HEK293T (cell line): ENCODE data around the gene WDR74.

ENCODE experiments used
- CTCF ChIA-PET: fragments of 350-600 bp; formaldehyde crosslinking; extraction: SDS; loops from one replicate; lab custom pipeline; 2021; ENCODE audit warnings: antibody characterized with exemption, inconsistent platforms; lab: Yijun Ruan, JAX
- POLR2A ChIA-PET: fragments of 350-600 bp; formaldehyde crosslinking; extraction: SDS; loops from one replicate; lab custom pipeline; 2020; ENCODE audit warnings: antibody characterized with exemption, inconsistent platforms; lab: Yijun Ruan, JAX
- DNase-seq: peaks from one replicate; pipeline ENCODE4 v3.0.0; 2012; ENCODE audit warnings: mixed read lengths; ENCODE audit errors: extremely low spot score
- ARNT ChIP-seq: fragments of 450-650 bp; IDR thresholded peaks from 2 replicates; pipeline ENCODE4 v1.6.1; 2017; ENCODE audit warnings: mild to moderate bottlenecking
- BHLHE40 ChIP-seq: fragments of 450-650 bp; IDR thresholded peaks from 2 replicates; pipeline ENCODE4 v1.6.1; 2016; ENCODE audit warnings: mild to moderate bottlenecking, moderate library complexity, borderline replicate concordance
- CTBP1 ChIP-seq: fragments of 450-650 bp; IDR thresholded peaks from 2 replicates; pipeline ENCODE4 v1.6.1; 2016; ENCODE audit warnings: borderline replicate concordance
- ELF4 ChIP-seq: fragments of 450-650 bp; IDR thresholded peaks from 2 replicates; pipeline ENCODE4 v1.6.1; 2017; ENCODE audit warnings: antibody characterized with exemption
- FOXA1 ChIP-seq: fragments of 450-650 bp; IDR thresholded peaks from 2 replicates; pipeline ENCODE4 v1.6.1; 2016; ENCODE audit warnings: mild to moderate bottlenecking
- FOXK2 ChIP-seq: fragments of 450-650 bp; IDR thresholded peaks from 2 replicates; pipeline ENCODE4 v1.6.1; 2016; ENCODE audit warnings: mild to moderate bottlenecking
- FOXM1 ChIP-seq: fragments of 450-650 bp; IDR thresholded peaks from 2 replicates; pipeline ENCODE4 v1.6.1; 2017; ENCODE audit warnings: mild to moderate bottlenecking, borderline replicate concordance
- HDGF ChIP-seq: fragments of 450-650 bp; IDR thresholded peaks from 2 replicates; pipeline ENCODE4 v1.6.1; 2017; ENCODE audit warnings: antibody characterized with exemption, borderline replicate concordance
- L3MBTL2 ChIP-seq: fragments of 450-650 bp; conservative IDR thresholded peaks from 2 replicates; pipeline ENCODE4 v1.6.1; 2016; ENCODE audit warnings: mild to moderate bottlenecking
- LEF1 ChIP-seq: fragments of 450-650 bp; IDR thresholded peaks from 2 replicates; pipeline ENCODE4 v1.6.1; 2017; ENCODE audit warnings: mild to moderate bottlenecking, borderline replicate concordance
- NFRKB ChIP-seq: fragments of 450-650 bp; IDR thresholded peaks from 2 replicates; pipeline ENCODE4 v1.6.1; 2016; ENCODE audit warnings: mild to moderate bottlenecking, moderate library complexity
- PKNOX1 ChIP-seq: fragments of 450-650 bp; IDR thresholded peaks from 2 replicates; pipeline ENCODE4 v1.6.1; 2016
- SP1 ChIP-seq: fragments of 450-650 bp; IDR thresholded peaks from 2 replicates; pipeline ENCODE4 v1.6.1; 2017
- SUZ12 ChIP-seq: fragments of 450-650 bp; IDR thresholded peaks from 2 replicates; pipeline ENCODE4 v1.6.1; 2016; ENCODE audit warnings: mild to moderate bottlenecking
- TARDBP ChIP-seq: fragments of 450-650 bp; IDR thresholded peaks from 2 replicates; pipeline ENCODE4 v1.6.1; 2016
- ZNF384 ChIP-seq: fragments of 450-650 bp; IDR thresholded peaks from 2 replicates; pipeline ENCODE4 v1.6.1; 2016

Gene WDR74

DNA sequence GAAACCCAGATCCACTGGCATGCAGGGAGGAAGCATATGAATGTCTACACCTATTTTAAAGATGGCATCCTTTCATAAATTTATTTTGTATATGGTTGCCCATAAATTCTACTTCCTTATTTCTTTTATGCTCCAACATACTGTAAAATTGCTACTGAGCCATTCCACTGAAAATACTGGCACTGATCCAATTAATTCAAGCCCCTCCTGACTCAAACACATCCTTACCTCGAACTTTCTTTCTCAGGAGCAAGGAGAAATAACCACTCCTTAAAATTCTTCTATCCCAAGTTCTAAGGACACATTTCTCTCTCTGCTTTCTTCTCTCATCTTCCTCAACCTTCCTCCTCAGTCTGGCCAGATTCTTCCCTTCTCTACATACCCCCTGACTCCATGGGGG is 28.6 kb downstream of the WDR74 start:
- CTCF ChIA-PET: no interaction called here
- DNase-seq: no peak
- POLR2A ChIA-PET: interaction anchor here (1.2 to 1.5 kb wide), 3 partner anchors 31 to 237 kb away, joined by 3 to 5 read pairs (median 3); partner anchors contain the start of genes EEF1G and ZBTB3
- no peak for TF ChIP-seq L3MBTL2
- TF ChIP-seq FOXK2: no peak
- no peak for TF ChIP-seq NFRKB
- TF ChIP-seq PKNOX1: no peak
- no peak for TF ChIP-seq FOXA1
- TF ChIP-seq CTBP1: no peak
- TF ChIP-seq SP1: no peak
- no peak for TF ChIP-seq SUZ12
- TF ChIP-seq LEF1: no peak
- TF ChIP-seq FOXM1: no peak
- TF ChIP-seq TARDBP: no peak
- TF ChIP-seq ARNT: no peak
- no peak for TF ChIP-seq HDGF
- TF ChIP-seq ELF4: no peak

- ChIA-PET CTCF (no interaction called here), POLR2A (interaction anchor here (0.8 to 3.5 kb wide), 14 partner anchors 10 to 79 kb away, joined by 3 to 43 read pairs (median 5); partner anchors contain the start of genes HNRNPUL2, STX5, TAF6L and TEX54)
- no peak for DNase-seq
Observed at GRCh38 chr11:62806611-62807121, 32.7 kb downstream of the WDR74 start.

DNA sequence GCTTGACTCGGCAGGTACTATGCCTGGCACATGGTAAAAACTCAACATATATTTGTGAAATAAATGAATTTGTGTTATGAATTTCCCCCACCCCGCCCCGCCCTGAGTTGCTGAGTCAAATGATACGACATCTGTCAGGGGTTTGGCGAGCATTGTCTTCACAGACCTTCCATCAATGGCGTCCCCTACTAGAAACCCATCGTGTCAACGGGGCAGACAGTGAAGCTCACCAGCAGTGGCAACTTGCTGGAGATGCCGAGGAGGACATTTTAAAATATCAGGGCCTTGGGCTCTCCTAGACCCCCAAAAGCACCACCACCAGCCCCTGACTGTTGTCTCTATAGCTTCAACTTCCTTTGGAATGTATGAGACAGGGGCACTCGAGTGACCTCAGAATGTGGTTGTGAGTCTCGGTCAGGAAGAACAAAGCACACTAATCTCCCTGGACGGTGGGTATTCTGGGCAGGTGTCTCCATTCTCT is 33.4 kb downstream of the WDR74 start:
- TF ChIP-seq PKNOX1 (no peak), ZNF384 (no peak), FOXM1 (no peak), SUZ12 (no peak), LEF1 (no peak), CTBP1 (no peak)
- CTCF ChIA-PET: no interaction called here
- no peak for DNase-seq
- POLR2A ChIA-PET: interaction anchor here (0.8 to 3.5 kb wide), 16 partner anchors 9 to 79 kb away, joined by 3 to 43 read pairs (median 5); partner anchors contain the start of genes HNRNPUL2, SLC3A2, STX5 and TAF6L

More at GRCh38 chr11:62806611-62807121, 32.7 kb downstream of the WDR74 start:
- no peak for TF ChIP-seq FOXM1
- TF ChIP-seq BHLHE40: no peak
- TF ChIP-seq L3MBTL2: no peak
- no peak for TF ChIP-seq ELF4
- TF ChIP-seq SP1: no peak
- no peak for TF ChIP-seq ARNT
- TF ChIP-seq PKNOX1: no peak
- no peak for TF ChIP-seq FOXA1

DNA sequence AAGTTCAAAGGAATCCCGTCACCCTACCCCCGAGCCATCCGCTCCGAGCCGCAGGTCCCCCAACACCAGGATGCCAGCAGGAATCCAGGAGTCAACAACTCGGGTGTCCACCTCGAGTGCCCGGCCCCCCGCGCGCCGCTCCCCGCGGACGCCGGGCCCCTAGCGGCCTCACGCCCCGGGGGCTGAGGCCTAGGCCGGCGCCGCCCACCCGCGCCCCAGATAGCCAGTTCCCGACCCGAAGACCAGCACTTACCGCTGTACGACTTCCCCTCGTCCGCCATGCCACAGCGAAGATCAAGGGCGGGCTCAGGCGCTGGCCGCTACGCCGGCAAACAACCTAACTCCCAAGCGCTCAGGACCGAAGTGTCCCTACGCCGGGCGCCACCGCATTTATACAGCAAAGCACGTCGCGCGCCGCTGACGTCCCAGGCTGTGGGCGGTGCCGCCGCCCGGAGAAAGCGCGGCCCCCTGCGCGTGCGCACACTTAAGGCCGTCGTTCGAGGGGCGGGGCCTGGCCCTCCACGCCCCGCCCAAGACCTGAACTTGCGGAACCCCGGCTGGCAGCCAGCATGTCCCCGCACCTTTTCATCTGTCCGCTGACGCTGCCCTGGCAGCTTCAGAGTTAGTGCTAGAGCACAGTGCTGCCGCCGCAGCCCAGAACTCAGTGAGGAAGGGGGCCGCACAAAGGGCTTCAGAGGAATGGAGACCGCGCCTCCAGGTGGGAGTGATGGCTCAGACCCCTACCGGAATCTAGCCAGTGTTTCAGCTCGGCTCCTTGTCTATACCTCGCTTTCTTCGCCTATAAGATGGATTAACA is 34.1 kb downstream of the WDR74 start, which contains the start of gene NXF1:
Gene NXF1 (minus strand): TSS at position 365 of the 817 bp plus-strand sequence. CDS start 84 bp downstream, at position 281.
- peak; percentile 99 for DNase-seq
- POLR2A ChIA-PET: interaction anchor here (0.8 to 3.5 kb wide), 19 partner anchors 8 to 78 kb away, joined by 3 to 43 read pairs (median 5); partner anchors contain the start of genes HNRNPUL2, SLC3A2, STX5 and TAF6L
- CTCF ChIA-PET: no interaction called here
- no peak for TF ChIP-seq FOXK2
- TF ChIP-seq ELF4: peak; percentile 91
- peak; percentile 94 for TF ChIP-seq LEF1
- TF ChIP-seq TARDBP: no peak
- peak; percentile 55; the same call in 1 of the 2 replicates for TF ChIP-seq FOXM1
- TF ChIP-seq ZNF384: no peak

- no peak for TF ChIP-seq LEF1
- 0 out of 2 replicates have a peak, but pooled peaks have one; percentile 15 for TF ChIP-seq PKNOX1
- no peak for DNase-seq
- CTCF ChIA-PET: no interaction called here
- POLR2A ChIA-PET: interaction anchor here (0.9 to 2.2 kb wide), 7 partner anchors 8 to 60 kb away, joined by 3 to 14 read pairs (median 5); partner anchors contain the start of gene STX5
Observed at GRCh38 chr11:62804310-62805075, 34.9 kb downstream of the WDR74 start.
